ENCODE results near the gene SMAGP. TPM values are rescaled to one million over a fixed set of nuclear protein-coding genes. Genes with fewer than 3 reads are reported as not detected.
A peak's percentile ranks its signal among the peaks of the same experiment; 100 is the strongest.

SMAGP gene
- total RNA-seq, 4 donors from 2014 or later: 1.2 to 19.0 (median 9.5) TPM

GRCh38 chr12:51238510-51239334 lies 31.5 kb downstream of the SMAGP start, which contains the start of gene DAZAP2:
TSS of gene DAZAP2 (plus strand) at chr12:51238826. CDS start at chr12:51238908, 82 bp downstream.
- Histone ChIP-seq H3K4me1 (peaks cover 8 to 14% of the 10 kb centered on the region in 2 donors), H3K27ac (peak within 1 kb of the TSS; percentile 99), H3K9me3 (no peaks in the 10 kb centered on the region), H3K27me3 (no peaks in the 10 kb centered on the region), H3K4me3 (peak within 1 kb of the TSS; percentile 89 to 100), H3K36me3 (no peaks in the 10 kb centered on the region)
- TF ChIP-seq POLR2A (IDR thresholded peaks at IDR 0.05) (peak; percentile 84 to 96), CTCF (IDR thresholded peaks at IDR 0.05) (peak in 2 of 4 experiments; percentile 8 to 25)
- peak; percentile 95 to 96 for DNase-seq
- intact Hi-C loops (cut with DNase I; ENCODE audit: low total_unique reads): no loop called here

GRCh38 chr12:51238037-51238509 lies 32.1 kb downstream of the SMAGP start:
- TF ChIP-seq CTCF (IDR thresholded peaks at IDR 0.05) (peak in 1 of 4 experiments; percentile 12), POLR2A (IDR thresholded peaks at IDR 0.05) (no peak)
- Histone ChIP-seq H3K27ac (peak overlapping the region; percentile 99), H3K27me3 (no peaks in the 10 kb centered on the region), H3K4me1 (peaks cover 8 to 14% of the 10 kb centered on the region in 2 donors), H3K9me3 (no peaks in the 10 kb centered on the region), H3K36me3 (no peaks in the 10 kb centered on the region), H3K4me3 (peak overlapping the region; percentile 89 to 100)
- intact Hi-C loops (cut with DNase I; ENCODE audit: low total_unique reads): no loop called here
- no peak for DNase-seq

- no peak for TF ChIP-seq CTCF (IDR thresholded peaks at IDR 0.05)
- no peak overlapping the region for H3K27ac ChIP-seq
- no peaks in the 10 kb centered on the region for H3K9me3 ChIP-seq
- H3K27me3 ChIP-seq: no peaks in the 10 kb centered on the region
- intact Hi-C loops (cut with DNase I; ENCODE audit: low total_unique reads): no loop called here
- no peaks in the 10 kb centered on the region for H3K36me3 ChIP-seq
- no peak overlapping the region for H3K4me3 ChIP-seq
- DNase-seq: no peak
- peaks cover 0 to 5% of the 10 kb centered on the region in 2 donors for H3K4me1 ChIP-seq
Measured at GRCh38 chr12:51234530-51234929, 35.7 kb downstream of the SMAGP start.

- Histone ChIP-seq H3K27ac (no peak overlapping the region), H3K27me3 (no peaks in the 10 kb centered on the region), H3K4me1 (no peaks in the 10 kb centered on the region), H3K9me3 (no peaks in the 10 kb centered on the region), H3K4me3 (no peak overlapping the region), H3K36me3 (no peaks in the 10 kb centered on the region)
- no peak for DNase-seq
- intact Hi-C loops (cut with DNase I; ENCODE audit: low total_unique reads): no loop called here
- TF ChIP-seq POLR2A (IDR thresholded peaks at IDR 0.05) (no peak), CTCF (IDR thresholded peaks at IDR 0.05) (no peak)
Measured at GRCh38 chr12:51232642-51233041, 37.6 kb downstream of the SMAGP start.

GRCh38 chr12:51229116-51229809 lies 41.0 kb downstream of the SMAGP start:
- Histone ChIP-seq H3K27ac (no peak overlapping the region), H3K4me1 (no peaks in the 10 kb centered on the region), H3K36me3 (no peaks in the 10 kb centered on the region), H3K9me3 (no peaks in the 10 kb centered on the region), H3K4me3 (no peak overlapping the region), H3K27me3 (no peaks in the 10 kb centered on the region)
- no peak for DNase-seq
- no peak for TF ChIP-seq POLR2A (IDR thresholded peaks at IDR 0.05)
- TF ChIP-seq CTCF (IDR thresholded peaks at IDR 0.05): no peak
- intact Hi-C loops (cut with DNase I; ENCODE audit: low total_unique reads): no loop called here
